K562 (cell line): ENCODE measurements around the gene ROM1. TPM values are rescaled to one million over a fixed set of nuclear protein-coding genes. Genes with fewer than 3 reads are reported as not detected.

Experiments
- ARID4B ChIP-seq: sonication (generic); formaldehyde crosslinking; IDR thresholded peaks from 2 replicates; pipeline ENCODE4 v1.8.0; 2022; ENCODE audit warnings: mild to moderate bottlenecking, missing genetic modification reagents
- CSDE1 ChIP-seq, 2 experiments: fragments of 450-650 bp; IDR thresholded peaks; 2 replicates each; pipeline ENCODE4 v1.6.1; 2016; ENCODE audit warnings: mild to moderate bottlenecking in 1 of 2
- ESRRA ChIP-seq: fragments of 450-650 bp; IDR thresholded peaks from 2 replicates; pipeline ENCODE4 v1.6.1; 2014; ENCODE audit warnings: low read depth, mild to moderate bottlenecking, moderate library complexity, borderline replicate concordance
- HDAC6 ChIP-seq: IDR thresholded peaks from 2 replicates; pipeline ENCODE4 v1.6.1; 2012; ENCODE audit warnings: low read depth, mild to moderate bottlenecking, control low read depth, inconsistent platforms, low read length, moderate library complexity
- HDGF ChIP-seq: fragments of 450-650 bp; IDR thresholded peaks from 2 replicates; pipeline ENCODE4 v1.6.1; 2016
- NFXL1 ChIP-seq: fragments of 450-650 bp; formaldehyde crosslinking; IDR thresholded peaks from 2 replicates; pipeline ENCODE4 v1.4.0; 2021; ENCODE audit warnings: mild to moderate bottlenecking
- REST ChIP-seq, 2 experiments: fragments of 450-650 bp; formaldehyde crosslinking in 1 of 2; IDR thresholded peaks; 2 replicates each; pipeline versions ENCODE4 v1.4.0 to v1.6.1; 2014 to 2020; ENCODE audit warnings: mild to moderate bottlenecking in 2 of 2, borderline replicate concordance in 1 of 2, low read depth in 1 of 2
- SMARCB1 ChIP-seq: IDR thresholded peaks from 2 replicates; pipeline ENCODE4 v1.6.1; 2011; ENCODE audit warnings: improper control_type of control experiment, low read depth; ENCODE audit not compliant: insufficient read length
- U2AF2 ChIP-seq: fragments of 200-400 bp; formaldehyde crosslinking; optimal IDR thresholded peaks from 2 replicates; pipeline ENCODE3; 2017; ENCODE audit warnings: low read depth, mild to moderate bottlenecking, low read length
- VEZF1 ChIP-seq: fragments of 200-800 bp; sonication (Bioruptor generic); IDR thresholded peaks from 2 replicates; pipeline ENCODE4 v1.6.1; 2017; ENCODE audit warnings: missing genetic modification characterization, missing compliant biosample characterization
- polyA plus RNA-seq, 8 experiments: library from polyadenylated mRNA; depleted of rRNA in 4 of 8; stranded (reverse) in 5 of 8; unstranded in 3 of 8; fragments of >200 nt; fragmentation: Nextera tagmentation in 2 of 8; fragmentation: Illumina TruSeq in 1 of 8; extraction: Ambion mirVana in 2 of 8; extraction: Trizol in 1 of 8; gene quantifications; 2 replicates each; pipeline versions ENCODE4 v1.2.1 to v1.2.3, GENCODE V29; 2011 to 2014; ENCODE audit warnings: inconsistent platforms in 1 of 8, missing spikeins in 1 of 8
- total RNA-seq, 7 experiments: library from RNA; depleted of rRNA in 6 of 7; stranded (reverse); fragments of >200 nt in 6 of 7; fragmentation: Illumina TruSeq in 2 of 7; extraction: Trizol in 2 of 7; gene quantifications; 2 replicates each; pipeline versions ENCODE4 v1.2.1 to v1.2.3, GENCODE V29; 2011 to 2021; ENCODE audit warnings: low replicate concordance in 1 of 7

Gene ROM1
- total and polyA plus RNA-seq, 9 of the 15 experiments (the other 6 are each of a cell fraction or from before 2014, with no cell fraction given): 0.75 to 4.0 (median 2.6) TPM

GRCh38 chr11:62621027-62621566 is 8.0 kb downstream of the ROM1 start (continued):
- TF ChIP-seq ARID4B (CRISPR knock-in tag): no peak
- no peak for TF ChIP-seq HDGF
- no peak for TF ChIP-seq U2AF2
- no peak for TF ChIP-seq NFXL1 (CRISPR knock-in tag)
- no peak for TF ChIP-seq VEZF1
- no peak for TF ChIP-seq CSDE1 (IDR thresholded peaks at IDR 0.05)
- TF ChIP-seq ESRRA: no peak
- no peak for TF ChIP-seq HDAC6
- TF ChIP-seq SMARCB1: no peak
- TF ChIP-seq REST (IDR thresholded peaks at IDR 0.05; ENCODE audit: borderline replicate concordance): no peak
- no peak for TF ChIP-seq REST (CRISPR knock-in tag; IDR thresholded peaks at IDR 0.05; ENCODE audit: low read depth)
